ENCODE data around the gene C18orf63.
"Not testable (repeated sequence)": the region's sequence is repeated elsewhere in the genome, so short reads cannot be mapped to it uniquely, and the experiment has no call there.

Gene C18orf63

GRCh38 chr18:74286856-74287255 is 28.8 kb upstream of the C18orf63 start:
- no peak for DNase-seq

DNA sequence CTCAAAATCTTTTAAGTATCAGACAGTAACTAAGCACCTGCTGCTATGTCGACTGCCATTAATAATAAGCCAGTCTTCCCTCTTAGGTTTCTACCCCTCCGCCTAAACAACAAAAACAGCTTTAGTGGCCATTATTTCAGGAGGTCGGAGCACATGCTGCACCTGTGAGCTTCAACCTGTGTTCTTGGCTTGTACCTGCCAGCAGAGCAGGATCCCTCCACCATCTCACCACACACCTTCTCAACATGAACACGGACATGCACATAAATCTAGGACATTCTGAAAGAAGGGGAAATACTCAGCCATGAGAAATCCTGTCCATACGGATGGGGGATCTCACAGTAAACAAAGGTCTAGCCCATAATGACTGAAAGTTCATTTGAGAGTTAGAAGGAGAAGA is 27.6 kb upstream of the C18orf63 start:
- DNase-seq: no peak

DNA sequence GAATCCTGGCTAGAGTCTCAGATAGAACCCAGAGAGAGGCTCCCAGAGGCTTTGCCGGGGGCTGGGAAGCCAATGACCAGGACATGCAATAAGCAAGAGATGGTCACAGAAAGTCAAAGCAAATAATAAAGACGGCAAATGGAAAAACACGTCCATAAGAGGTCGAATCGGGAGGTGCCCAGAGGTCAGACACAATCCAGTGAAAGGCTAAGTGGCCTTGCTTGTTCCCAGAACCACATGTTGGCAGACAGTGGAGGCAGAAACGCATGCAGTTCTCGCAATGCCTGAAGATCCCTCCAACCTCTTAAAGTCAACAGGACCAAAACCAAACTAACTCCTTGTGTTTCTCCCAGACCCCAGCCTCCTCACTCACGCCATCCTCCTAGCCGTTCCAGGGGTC is 26.9 kb upstream of the C18orf63 start:
- no peak for DNase-seq

DNA sequence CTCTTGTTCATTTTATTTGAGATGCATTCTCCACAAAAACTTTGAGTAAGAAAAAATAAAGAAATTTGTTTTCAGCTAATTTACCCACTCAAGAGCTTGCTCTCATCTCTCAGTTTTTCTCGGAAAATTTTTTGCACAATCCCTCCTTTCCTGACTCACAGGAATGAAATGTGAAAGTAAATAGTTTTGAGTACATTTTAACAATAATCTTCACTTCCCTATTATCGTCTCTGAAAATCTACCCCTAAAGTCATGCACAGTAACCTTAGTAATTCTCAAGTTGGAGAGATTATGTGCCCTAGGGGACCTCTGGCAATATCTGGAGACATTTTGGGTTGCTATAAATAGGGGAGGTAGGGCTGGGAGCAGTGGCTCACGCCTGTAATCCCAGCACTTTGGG is 26.5 kb upstream of the C18orf63 start:
- DNase-seq: no peak

DNA sequence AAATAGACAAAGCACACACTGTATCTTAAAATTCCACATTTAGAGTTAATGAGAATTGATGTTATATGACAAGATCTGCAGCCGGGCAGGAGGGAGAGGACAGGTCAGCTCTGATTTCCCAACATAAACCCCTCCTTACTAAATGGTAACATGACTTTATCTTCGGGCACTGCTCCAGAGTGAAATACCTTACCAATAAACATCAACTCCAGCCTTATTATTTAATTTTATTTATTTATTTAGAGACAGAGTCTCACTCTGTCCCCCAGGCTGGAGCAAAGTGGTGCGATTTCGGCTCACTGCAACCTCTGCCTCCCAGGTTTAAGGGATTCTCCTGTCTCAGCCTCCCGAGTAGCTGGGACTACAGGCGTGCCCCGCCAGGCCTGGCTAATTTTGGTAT is 25.6 kb upstream of the C18orf63 start:
- DNase-seq: no peak

GRCh38 chr18:74290794-74291471 is 24.7 kb upstream of the C18orf63 start:
- DNase-seq: no peak

DNA sequence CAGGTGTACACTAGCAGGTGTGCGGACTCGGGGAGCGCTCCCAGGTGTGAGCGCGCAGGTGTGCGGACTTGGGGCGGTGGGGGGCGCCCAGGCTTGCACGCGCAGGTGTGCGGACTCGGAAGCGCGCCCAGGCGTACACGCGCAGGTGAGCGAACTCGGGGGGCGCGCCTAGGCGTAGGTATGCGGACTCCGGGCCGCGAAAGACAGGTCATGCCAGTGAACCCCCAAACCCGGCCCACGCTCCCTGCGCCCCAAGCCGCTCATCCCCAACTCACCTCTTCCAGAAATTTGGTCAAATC is 24.2 kb upstream of the C18orf63 start:
- no peak for DNase-seq

DNA sequence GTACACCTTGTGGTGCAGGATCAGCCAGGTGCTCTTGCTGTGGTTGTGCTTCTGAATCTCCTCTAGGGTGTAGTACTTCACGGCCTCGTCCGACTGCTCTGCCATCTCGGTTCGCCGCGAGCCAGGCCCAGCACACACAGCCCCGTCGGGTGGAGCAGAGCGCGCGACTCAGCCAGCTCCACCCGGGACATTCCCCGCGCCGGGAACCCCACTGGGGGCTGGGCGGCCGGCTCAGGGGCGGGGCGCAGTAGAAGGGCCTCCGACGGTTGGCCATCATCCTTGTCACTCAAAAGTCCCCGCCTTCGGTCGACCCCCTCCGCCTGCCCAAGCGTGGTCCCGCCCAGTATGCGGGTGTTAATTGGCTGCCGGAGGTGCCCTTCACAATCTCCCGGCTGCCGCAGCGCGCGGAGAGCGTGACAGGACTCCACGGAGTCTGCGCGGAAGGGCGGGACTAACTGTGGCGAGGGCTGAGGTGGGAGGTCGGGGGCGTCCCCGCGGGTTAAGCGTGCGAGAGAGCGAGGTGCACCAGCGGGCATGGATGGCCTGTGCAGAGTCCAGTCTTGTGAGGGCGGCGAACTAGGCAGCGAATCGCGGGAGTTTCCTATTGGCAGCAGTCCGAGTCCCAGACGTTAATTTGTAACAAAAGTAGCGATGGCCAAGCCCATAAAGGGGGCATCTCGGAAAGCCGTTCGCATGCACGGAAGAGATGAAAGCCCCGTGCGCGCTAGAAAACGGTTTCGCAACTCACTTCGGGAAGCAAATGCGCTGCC is 23.7 kb upstream of the C18orf63 start, which contains the start of gene CYB5A:
TSS of gene CYB5A (minus strand) at position 193 of the 770 bp plus-strand sequence. CDS start at position 105, 88 bp downstream.
- DNase-seq: peak; percentile 98

GRCh38 chr18:74292541-74292858 is 23.1 kb upstream of the C18orf63 start:
- no peak for DNase-seq

DNA sequence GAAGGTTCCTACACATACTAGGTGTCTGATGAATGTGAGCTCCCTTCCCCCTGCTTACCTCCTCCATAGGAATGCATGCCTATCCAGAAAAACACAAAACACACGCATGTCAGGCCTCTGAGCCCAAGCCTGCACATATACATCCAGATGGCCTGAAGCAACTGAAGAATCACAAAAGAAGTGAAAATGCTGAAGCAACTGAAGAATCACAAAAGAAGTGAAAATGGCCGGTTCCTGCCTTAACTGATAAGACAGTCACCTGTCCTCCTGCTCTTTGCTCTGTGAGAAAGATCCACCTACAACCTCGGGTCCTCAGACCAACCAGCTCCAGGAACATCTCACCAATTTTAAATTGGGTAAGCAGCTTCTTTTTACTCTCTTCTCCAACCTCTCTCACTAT is 22.7 kb upstream of the C18orf63 start:
- not testable (repeated sequence) for DNase-seq

DNA sequence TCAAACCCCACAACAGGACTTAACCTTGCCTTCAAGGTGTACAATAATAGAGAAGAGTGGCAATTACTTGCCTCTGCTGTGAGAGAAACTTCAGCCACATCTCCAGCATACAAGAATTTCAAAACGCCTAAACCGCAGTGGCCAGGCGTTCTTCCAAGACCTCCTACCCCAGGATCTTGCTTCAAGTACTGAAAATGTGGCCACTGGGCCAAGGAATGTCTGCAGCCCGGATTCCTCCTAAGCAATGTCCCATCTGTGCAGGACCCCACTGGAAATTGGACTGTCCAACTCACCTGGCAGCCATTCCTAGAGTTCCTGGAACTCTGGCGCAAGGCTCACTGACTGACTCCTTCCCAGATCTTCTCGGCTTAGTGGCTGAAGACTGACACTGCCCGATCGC is 21.1 kb upstream of the C18orf63 start:
- no peak for DNase-seq

DNA sequence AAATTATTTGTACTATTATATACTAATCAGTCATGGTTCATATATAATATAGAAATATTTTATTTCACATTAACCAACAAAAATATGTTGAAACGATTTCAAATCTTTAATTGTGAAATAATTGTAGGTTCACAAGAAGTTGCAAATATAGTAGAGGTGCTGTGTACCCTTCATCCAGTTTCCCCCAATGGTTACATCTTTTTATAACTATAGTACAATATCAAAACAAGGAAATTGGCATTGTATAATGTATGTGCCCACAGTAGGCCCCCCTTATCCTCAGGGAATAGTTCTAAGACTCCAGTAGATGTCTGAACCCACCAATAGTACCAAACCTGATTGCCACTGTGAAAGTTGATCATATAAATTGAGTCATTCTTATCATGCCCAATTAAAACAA is 16.5 kb upstream of the C18orf63 start:
- DNase-seq: no peak

GRCh38 chr18:74299746-74300145 is 15.9 kb upstream of the C18orf63 start:
- DNase-seq: no peak

- no peak for DNase-seq
Measured at GRCh38 chr18:74303306-74303705, 12.3 kb upstream of the C18orf63 start.

GRCh38 chr18:74303936-74304335 is 11.7 kb upstream of the C18orf63 start:
- no peak for DNase-seq

GRCh38 chr18:74310411-74310810 is 5.2 kb upstream of the C18orf63 start:
- DNase-seq: no peak

DNA sequence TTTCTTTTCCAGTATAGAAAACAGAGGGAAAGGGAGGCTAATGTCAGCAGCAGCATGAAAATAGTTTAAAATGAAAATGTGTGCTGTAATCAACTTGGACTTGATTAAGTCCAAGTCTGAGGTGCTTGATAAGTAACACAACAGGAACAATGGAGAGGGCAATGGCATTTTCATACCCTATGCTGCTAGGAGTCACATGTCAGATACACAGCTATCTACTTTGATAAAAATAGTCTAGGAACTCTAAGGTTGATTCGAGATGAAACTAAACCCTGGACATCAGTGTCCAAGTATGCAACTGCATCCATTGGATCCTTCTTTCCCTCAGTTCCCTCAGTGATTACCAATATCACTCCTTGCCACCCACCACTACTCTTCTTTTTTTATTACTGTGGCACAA is 4.6 kb upstream of the C18orf63 start:
- DNase-seq: no peak

DNA sequence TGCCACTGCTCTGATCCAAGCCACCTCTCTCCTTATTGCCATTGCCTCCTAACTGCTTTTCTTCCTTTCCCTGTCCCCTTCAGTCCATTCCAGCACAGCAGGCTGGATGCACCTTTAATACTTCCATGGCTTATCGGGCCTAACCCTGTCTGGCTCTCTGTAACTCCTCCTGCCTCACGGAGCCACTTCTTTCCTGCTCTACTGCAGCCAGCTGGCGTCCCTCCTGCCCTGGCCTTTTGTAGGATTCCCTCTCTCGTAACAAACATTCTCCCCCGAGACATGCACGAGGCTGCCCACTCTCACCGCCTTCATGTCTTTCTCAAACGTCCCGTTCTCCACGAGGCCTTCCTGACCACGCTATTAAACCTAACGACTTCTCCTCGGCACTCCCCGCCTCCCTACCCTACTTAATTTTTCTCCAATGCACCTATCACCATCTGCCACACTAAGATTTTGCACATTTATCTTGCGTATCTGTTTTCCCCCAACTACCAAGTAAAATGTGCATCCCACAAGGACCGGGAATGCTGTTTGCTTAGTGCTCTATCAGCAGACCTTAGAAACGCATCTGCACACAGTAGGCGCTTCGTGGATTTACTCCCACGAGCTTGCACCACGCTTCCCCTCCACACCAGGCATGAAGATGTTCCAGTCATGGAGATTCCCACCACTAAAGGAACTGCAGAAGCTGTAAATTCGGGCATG is 728 bp upstream of the C18orf63 start:
- DNase-seq: no peak

- no peak for DNase-seq
Measured at GRCh38 chr18:74316257-74317170, 875 bp downstream of the C18orf63 start.

DNA sequence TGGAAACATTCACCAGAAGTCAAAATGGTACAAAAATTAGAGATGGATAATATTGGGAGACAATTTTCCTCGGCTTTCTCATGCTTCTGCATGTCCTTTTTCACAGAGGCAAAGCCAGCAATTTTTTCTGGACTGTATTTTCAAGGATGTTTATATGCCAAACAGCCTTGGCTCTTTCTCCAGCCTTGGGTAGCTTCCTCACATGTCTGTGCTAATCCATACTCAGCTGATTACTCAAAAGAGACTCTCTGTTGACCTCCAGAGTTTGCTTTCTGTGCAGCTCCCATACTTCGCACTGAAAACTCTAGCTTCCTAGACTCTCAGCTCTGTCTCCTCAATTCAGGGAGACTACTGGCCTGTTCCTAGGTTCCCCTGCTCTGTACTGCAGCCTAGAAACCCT is 10.6 kb downstream of the C18orf63 start:
- no peak for DNase-seq

- not testable (repeated sequence) for DNase-seq
Measured at GRCh38 chr18:74326791-74327190, 11.2 kb downstream of the C18orf63 start.

- DNase-seq: no peak
Measured at GRCh38 chr18:74328206-74328605, 12.6 kb downstream of the C18orf63 start.

DNA sequence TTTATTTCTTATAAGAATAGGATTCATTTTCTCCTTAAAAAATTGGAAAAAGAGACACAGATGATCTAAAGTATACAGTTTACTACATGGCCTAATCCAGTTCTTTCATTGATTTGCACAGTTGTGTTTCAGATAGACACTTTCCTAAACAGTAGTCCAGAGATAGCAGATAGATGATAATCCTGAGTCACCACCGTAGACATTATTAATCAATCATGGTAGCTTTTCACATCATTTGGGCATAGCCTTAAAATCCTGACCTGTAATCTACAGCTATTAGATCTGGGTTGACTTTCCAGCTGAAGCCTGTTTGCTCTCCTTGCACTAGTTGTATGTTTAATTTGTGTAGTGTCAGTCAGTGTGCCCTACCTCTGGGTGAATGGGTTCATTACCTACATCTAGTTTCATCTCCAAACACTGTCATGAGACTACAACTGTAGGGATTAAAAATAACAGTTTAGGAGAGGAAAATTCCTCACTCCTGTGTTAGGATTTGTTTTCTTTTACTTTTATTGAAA is 14.1 kb downstream of the C18orf63 start:
- DNase-seq: no peak
